ENCODE measurements around the gene ALDH1A3.

Gene ALDH1A3

GRCh38 chr15:100901296-100901695 lies 21.7 kb downstream of the ALDH1A3 start:
- no peak for ATAC-seq
- TF ChIP-seq, protein P1, sequence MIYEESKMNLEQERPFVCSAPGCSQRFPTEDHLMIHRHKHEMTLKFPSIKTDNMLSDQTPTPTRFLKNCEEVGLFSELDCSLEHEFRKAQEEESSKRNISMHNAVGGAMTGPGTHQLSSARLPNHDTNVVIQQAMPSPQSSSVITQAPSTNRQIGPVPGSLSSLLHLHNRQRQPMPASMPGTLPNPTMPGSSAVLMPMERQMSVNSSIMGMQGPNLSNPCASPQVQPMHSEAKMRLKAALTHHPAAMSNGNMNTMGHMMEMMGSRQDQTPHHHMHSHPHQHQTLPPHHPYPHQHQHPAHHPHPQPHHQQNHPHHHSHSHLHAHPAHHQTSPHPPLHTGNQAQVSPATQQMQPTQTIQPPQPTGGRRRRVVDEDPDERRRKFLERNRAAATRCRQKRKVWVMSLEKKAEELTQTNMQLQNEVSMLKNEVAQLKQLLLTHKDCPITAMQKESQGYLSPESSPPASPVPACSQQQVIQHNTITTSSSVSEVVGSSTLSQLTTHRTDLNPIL (CRISPR knock-in tag; IDR thresholded peaks at IDR 0.05; ENCODE audit: low read depth) = no peak
- TF ChIP-seq ZFP30 (CRISPR knock-in tag; IDR thresholded peaks at IDR 0.05) = no peak
- no peak for TF ChIP-seq PPARA (CRISPR knock-in tag; IDR thresholded peaks at IDR 0.05; ENCODE audit: borderline replicate concordance)
- TF ChIP-seq SNAI2 (CRISPR knock-in tag; IDR thresholded peaks at IDR 0.05) = no peak
- TF ChIP-seq ARNTL (CRISPR knock-in tag; IDR thresholded peaks at IDR 0.05; ENCODE audit: borderline replicate concordance, low read depth) = no peak
- no peak for TF ChIP-seq CSRNP3 (CRISPR knock-in tag; IDR thresholded peaks at IDR 0.05)
- TF ChIP-seq RARB (CRISPR knock-in tag; IDR thresholded peaks at IDR 0.05) = no peak
- TF ChIP-seq OSR1 (CRISPR knock-in tag; IDR thresholded peaks at IDR 0.05) = no peak
- no peak for TF ChIP-seq POU6F1 (CRISPR knock-in tag; IDR thresholded peaks at IDR 0.05; ENCODE audit: borderline replicate concordance, low read depth)
- TF ChIP-seq PATZ1 (CRISPR knock-in tag; IDR thresholded peaks at IDR 0.05; ENCODE audit: borderline replicate concordance) = no peak
- TF ChIP-seq BACH2 (CRISPR knock-in tag; IDR thresholded peaks at IDR 0.05; ENCODE audit: borderline replicate concordance) = no peak
- TF ChIP-seq TOX (CRISPR knock-in tag; IDR thresholded peaks at IDR 0.05; ENCODE audit: borderline replicate concordance) = no peak
- no peak for TF ChIP-seq ZC3H10 (CRISPR knock-in tag; IDR thresholded peaks at IDR 0.05)
- TF ChIP-seq ISL1 (CRISPR knock-in tag; IDR thresholded peaks at IDR 0.05) = no peak
- no peak for TF ChIP-seq ESRRG (CRISPR knock-in tag; IDR thresholded peaks at IDR 0.05)
- TF ChIP-seq TCF4 (CRISPR knock-in tag; IDR thresholded peaks at IDR 0.05; ENCODE audit: borderline replicate concordance) = no peak

DNA sequence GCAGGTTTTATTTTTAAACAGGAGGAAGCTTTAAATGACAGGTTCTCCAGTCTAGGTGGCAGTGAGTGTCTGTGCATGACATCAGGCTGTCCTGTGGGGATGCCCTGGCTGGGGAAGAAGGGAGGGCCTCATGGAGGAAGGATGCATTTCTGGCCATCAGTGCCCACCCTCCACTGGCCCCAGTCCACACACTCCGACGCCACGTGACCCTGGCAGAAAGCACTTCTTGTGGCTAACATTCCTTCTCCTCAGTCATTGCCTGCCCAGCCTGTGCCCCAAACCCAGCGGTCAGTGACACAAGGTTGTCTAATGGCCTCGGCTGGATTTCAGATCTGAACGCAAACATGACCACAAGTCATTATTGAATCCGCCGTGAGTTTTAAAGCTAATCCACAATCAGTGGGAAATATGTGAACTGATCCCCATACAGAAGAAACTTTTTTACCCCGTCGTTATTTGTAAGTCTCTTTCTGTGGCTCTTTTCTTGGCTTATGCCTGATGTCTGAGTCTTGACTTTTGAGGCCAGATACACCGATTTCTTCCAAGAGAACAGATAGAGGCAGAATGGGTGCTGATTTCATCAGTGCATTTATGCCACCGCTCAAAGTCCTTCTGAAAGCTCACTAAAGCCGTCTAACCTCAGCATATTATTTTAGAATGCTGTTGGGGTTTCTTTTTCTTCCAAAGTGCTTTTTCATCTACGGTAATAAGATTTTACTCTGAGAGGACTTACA lies 22.2 kb downstream of the ALDH1A3 start:
- no peak for ATAC-seq
- TF ChIP-seq SNAI2 (CRISPR knock-in tag; IDR thresholded peaks at IDR 0.05) (no peak), ZNF8 (CRISPR knock-in tag; IDR thresholded peaks at IDR 0.05) (no peak), CSRNP3 (CRISPR knock-in tag; IDR thresholded peaks at IDR 0.05) (no peak), POU6F1 (CRISPR knock-in tag; IDR thresholded peaks at IDR 0.05; ENCODE audit: borderline replicate concordance, low read depth) (no peak), BACH2 (CRISPR knock-in tag; IDR thresholded peaks at IDR 0.05; ENCODE audit: borderline replicate concordance) (no peak), TOX (CRISPR knock-in tag; IDR thresholded peaks at IDR 0.05; ENCODE audit: borderline replicate concordance) (no peak), ZNF565 (CRISPR knock-in tag; conservative IDR thresholded peaks at IDR 0.05; ENCODE audit: low read depth) (no peak), ZNF70 (CRISPR knock-in tag; IDR thresholded peaks at IDR 0.05) (no peak), TCF4 (CRISPR knock-in tag; IDR thresholded peaks at IDR 0.05; ENCODE audit: borderline replicate concordance) (no peak), OSR1 (CRISPR knock-in tag; IDR thresholded peaks at IDR 0.05) (no peak), ESRRG (CRISPR knock-in tag; IDR thresholded peaks at IDR 0.05) (no peak), CSDC2 (CRISPR knock-in tag; IDR thresholded peaks at IDR 0.05) (no peak), GLIS3 (CRISPR knock-in tag; IDR thresholded peaks at IDR 0.05) (no peak)
- TF ChIP-seq, protein P2, sequence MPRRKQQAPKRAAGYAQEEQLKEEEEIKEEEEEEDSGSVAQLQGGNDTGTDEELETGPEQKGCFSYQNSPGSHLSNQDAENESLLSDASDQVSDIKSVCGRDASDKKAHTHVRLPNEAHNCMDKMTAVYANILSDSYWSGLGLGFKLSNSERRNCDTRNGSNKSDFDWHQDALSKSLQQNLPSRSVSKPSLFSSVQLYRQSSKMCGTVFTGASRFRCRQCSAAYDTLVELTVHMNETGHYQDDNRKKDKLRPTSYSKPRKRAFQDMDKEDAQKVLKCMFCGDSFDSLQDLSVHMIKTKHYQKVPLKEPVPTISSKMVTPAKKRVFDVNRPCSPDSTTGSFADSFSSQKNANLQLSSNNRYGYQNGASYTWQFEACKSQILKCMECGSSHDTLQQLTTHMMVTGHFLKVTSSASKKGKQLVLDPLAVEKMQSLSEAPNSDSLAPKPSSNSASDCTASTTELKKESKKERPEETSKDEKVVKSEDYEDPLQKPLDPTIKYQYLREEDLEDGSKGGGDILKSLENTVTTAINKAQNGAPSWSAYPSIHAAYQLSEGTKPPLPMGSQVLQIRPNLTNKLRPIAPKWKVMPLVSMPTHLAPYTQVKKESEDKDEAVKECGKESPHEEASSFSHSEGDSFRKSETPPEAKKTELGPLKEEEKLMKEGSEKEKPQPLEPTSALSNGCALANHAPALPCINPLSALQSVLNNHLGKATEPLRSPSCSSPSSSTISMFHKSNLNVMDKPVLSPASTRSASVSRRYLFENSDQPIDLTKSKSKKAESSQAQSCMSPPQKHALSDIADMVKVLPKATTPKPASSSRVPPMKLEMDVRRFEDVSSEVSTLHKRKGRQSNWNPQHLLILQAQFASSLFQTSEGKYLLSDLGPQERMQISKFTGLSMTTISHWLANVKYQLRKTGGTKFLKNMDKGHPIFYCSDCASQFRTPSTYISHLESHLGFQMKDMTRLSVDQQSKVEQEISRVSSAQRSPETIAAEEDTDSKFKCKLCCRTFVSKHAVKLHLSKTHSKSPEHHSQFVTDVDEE (CRISPR knock-in tag; IDR thresholded peaks at IDR 0.05) = no peak
